Measurements from ENCODE around the gene PYGO1. TPM values are rescaled to one million over a fixed set of nuclear protein-coding genes. Genes with fewer than 3 reads are reported as not detected.

Gene PYGO1
- polyA plus RNA-seq, 1 experiment = 10.7 TPM

- no peak overlapping the region for H3K27ac ChIP-seq (ENCODE audit: low read depth, low read length)
- no peak for DNase-seq (ENCODE audit: low read depth, low spot score)
- no peak for TF ChIP-seq CTCF (IDR thresholded peaks at IDR 0.05; ENCODE audit: low read depth, low read length)
- ChIA-PET POLR2A (no interaction called here), CTCF (interaction anchor here (1.2 kb wide), 1 partner anchor 9 kb away, joined by 4 read pairs; no protein-coding TSS in a partner anchor)
- H3K9me3 ChIP-seq (ENCODE audit: control insufficient read depth, insufficient read depth, low read length) = no peaks in the 10 kb centered on the region
- no peak overlapping the region for H3K4me3 ChIP-seq (ENCODE audit: low read depth, low read length)
- no peaks in the 10 kb centered on the region for H3K27me3 ChIP-seq (ENCODE audit: control insufficient read depth, insufficient read depth, low read length)
Measured at GRCh38 chr15:55535436-55535835, 52.7 kb downstream of the PYGO1 start.

- no peak overlapping the region for H3K4me3 ChIP-seq (ENCODE audit: low read depth, low read length)
- DNase-seq (ENCODE audit: low read depth, low spot score) = no peak
- CTCF ChIA-PET = no interaction called here
Measured at GRCh38 chr15:55532944-55533343, 55.2 kb downstream of the PYGO1 start.

GRCh38 chr15:55530861-55531313, 57.3 kb downstream of the PYGO1 start:
- POLR2A ChIA-PET = no interaction called here
- CTCF ChIA-PET = interaction anchor here (1.1 to 2.0 kb wide), 2 partner anchors 92 to 111 kb away, joined by 4 to 6 read pairs; no protein-coding TSS in a partner anchor
- Histone ChIP-seq H3K9me3 (ENCODE audit: control insufficient read depth, insufficient read depth, low read length) (no peaks in the 10 kb centered on the region), H3K27me3 (ENCODE audit: control insufficient read depth, insufficient read depth, low read length) (no peaks in the 10 kb centered on the region), H3K27ac (ENCODE audit: low read depth, low read length) (no peak overlapping the region), H3K4me3 (ENCODE audit: low read depth, low read length) (no peak overlapping the region)
- DNase-seq (ENCODE audit: low read depth, low spot score) = peak; percentile 42
- TF ChIP-seq CTCF (IDR thresholded peaks at IDR 0.05; ENCODE audit: low read depth, low read length) = no peak

More at GRCh38 chr15:55532944-55533343, 55.2 kb downstream of the PYGO1 start:
- POLR2A ChIA-PET = no interaction called here
- Histone ChIP-seq H3K27me3 (ENCODE audit: control insufficient read depth, insufficient read depth, low read length) (no peaks in the 10 kb centered on the region), H3K9me3 (ENCODE audit: control insufficient read depth, insufficient read depth, low read length) (no peaks in the 10 kb centered on the region), H3K27ac (ENCODE audit: low read depth, low read length) (no peak overlapping the region)
- TF ChIP-seq CTCF (IDR thresholded peaks at IDR 0.05; ENCODE audit: low read depth, low read length) = no peak

GRCh38 chr15:55528812-55529211, 59.3 kb downstream of the PYGO1 start:
- CTCF ChIA-PET = interaction anchor here (0.7 kb wide), 1 partner anchor 18 kb away, joined by 4 read pairs; no protein-coding TSS in a partner anchor
- POLR2A ChIA-PET = no interaction called here

More at GRCh38 chr15:55528812-55529211, 59.3 kb downstream of the PYGO1 start:
- Histone ChIP-seq H3K27me3 (ENCODE audit: control insufficient read depth, insufficient read depth, low read length) (no peaks in the 10 kb centered on the region), H3K4me3 (ENCODE audit: low read depth, low read length) (no peak overlapping the region), H3K27ac (ENCODE audit: low read depth, low read length) (no peak overlapping the region), H3K9me3 (ENCODE audit: control insufficient read depth, insufficient read depth, low read length) (no peaks in the 10 kb centered on the region)
- TF ChIP-seq CTCF (IDR thresholded peaks at IDR 0.05; ENCODE audit: low read depth, low read length) = no peak
- no peak for DNase-seq (ENCODE audit: low read depth, low spot score)

Data from AG04450 (cell line).